HG03039 (cell line): Measurements from ENCODE around the gene SELENOO.

Experiments used
- ATAC-seq: cut with Tn5 transposase; IDR thresholded peaks from one replicate; pipeline ENCODE4 v1.9.1; 2021; ENCODE audit warnings: mild to moderate bottlenecking, moderate library complexity; ENCODE audit not compliant: unreplicated experiment

The SELENOO gene

DNA sequence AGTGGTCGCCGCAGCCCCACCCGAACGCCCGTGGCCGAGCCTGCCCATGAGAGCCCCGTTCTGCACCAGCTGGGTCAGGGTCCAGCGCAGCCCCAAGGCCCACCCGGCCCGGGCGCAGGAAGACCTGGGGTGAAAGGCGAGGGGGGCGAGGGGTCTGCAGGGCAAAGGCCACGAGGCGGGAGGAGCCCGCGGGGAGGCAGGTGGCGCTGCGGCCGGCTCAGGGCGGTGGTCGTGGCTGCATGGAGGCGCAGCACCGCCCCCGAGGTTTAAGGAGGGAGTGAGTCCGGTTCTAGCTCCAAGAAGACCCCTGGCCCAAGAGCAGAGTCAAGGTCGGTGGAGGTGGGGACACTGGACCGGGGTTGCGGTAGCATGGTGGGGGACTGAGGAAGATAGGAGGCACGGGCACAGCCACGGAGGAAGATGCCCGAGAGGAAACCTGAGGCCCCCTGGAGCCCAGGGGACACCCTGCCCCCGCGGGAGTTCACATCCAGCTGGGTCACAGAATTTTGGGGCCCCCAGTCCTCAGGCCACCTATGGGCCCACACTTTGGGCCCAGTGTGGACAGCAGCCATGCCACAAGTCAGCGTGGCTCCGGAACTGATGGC, 50.8 kb downstream of the SELENOO start:
- ATAC-seq = no peak

DNA sequence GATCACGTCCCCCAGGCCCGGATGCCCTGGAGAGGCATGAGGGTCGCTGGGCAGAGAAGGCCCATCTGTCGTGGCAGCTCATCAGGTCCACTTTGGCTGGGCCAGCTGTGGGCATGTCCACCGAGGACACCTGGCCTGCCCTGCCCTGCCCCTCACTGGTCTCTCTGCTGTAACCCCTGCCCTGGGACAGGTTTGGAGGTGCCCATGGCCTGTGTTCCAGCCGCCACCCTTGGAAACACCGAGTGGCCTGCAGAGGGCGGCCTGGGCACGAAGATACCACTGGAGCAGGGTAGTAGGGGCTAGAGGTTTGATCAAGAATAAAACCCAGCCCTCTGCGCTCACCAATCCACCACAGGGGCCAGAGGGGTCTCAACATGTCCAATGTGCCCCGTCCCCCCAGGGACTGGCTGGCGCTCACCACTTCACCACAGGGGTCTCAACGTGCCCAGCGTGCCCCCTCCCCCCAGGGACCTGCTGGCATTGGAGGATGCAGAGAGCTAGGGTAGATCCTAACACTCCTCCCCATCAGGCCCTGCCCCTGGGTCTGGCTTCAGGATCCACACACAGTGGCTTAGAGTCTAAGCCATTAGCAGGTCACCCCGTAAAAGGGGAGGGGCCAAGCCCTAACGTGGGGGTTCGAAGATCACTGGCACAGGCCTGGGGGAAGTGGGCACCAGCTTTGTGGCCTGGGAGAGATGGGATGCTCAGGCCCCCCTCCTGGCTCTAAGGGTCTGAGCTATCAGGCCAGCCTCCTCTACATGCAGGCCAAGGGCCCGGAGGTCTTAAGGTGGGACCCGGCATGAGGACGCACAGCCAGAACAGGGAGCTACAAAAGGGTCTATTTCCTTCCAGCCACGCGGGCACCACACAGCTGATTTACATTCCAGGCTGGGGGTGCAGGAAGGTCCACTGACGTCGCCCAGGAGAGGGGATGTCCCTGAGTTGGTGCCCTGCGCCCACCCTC, 51.6 kb downstream of the SELENOO start:
- no peak for ATAC-seq

- ATAC-seq = no peak
Observed at GRCh38 chr22:50253046-50253915, 52.5 kb downstream of the SELENOO start.

GRCh38 chr22:50253941-50254340, 53.1 kb downstream of the SELENOO start:
- no peak for ATAC-seq

DNA sequence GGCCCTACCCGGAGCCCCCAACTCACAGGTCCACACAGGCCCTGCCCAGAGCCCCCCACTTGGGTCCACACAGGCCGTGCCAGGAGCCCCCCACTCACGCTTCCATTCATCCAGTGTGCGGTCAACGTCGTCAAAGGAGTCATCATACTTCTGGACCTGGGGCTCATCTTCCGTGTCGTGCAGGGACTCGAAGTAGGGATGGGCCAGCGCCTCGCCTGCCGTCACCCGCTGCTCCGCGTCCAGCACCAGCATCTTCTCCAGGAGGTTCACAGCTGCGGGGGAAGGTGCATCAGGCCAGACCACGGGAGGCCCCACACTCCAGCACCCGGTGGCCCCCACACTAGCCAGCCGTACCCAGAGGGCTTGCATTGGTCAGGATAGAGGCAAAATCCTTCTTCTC, 54.3 kb downstream of the SELENOO start:
- ATAC-seq = no peak

DNA sequence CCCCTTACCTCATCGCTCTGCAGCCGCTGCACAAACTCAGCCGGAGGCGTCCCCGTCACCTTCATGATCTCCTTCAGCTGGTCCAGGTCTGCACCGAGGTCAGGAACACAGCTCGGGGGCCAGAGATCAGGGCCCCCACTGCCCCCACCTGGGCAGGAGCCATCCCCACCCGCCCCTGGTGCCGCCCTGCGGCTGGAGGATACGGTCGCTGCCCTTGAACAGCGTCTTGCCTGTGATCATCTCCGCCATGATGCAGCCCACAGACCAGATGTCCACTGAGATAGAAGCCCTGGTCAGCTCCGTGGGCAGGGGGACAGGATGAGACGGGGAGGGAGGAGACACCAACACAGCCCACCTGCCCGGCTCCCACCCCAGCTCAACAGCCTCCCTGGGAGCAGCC, 54.8 kb downstream of the SELENOO start:
- no peak for ATAC-seq

- ATAC-seq = no peak
Observed at GRCh38 chr22:50256258-50256862, 55.5 kb downstream of the SELENOO start.

DNA sequence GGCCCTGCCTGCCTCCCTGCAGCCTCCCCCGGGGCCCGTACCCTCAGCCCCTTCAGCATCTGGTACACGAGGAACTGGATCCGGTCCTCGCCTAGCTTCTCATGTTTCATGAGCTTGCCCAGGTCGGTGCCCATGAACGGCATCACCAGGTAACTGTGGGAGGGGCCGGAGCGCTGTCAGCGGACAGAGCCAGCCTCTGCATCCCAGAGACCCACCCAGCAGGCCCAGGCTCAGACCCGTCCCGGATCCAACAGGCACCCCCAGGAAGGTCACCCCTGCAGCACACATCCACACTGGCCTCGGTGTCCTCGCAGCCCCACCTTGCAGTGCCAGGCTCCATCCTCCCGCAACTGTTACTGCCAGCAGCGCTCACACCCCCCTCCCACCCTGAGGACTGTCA, 56.2 kb downstream of the SELENOO start:
- no peak for ATAC-seq

GRCh38 chr22:50257451-50258360, 56.9 kb downstream of the SELENOO start:
- no peak for ATAC-seq

DNA sequence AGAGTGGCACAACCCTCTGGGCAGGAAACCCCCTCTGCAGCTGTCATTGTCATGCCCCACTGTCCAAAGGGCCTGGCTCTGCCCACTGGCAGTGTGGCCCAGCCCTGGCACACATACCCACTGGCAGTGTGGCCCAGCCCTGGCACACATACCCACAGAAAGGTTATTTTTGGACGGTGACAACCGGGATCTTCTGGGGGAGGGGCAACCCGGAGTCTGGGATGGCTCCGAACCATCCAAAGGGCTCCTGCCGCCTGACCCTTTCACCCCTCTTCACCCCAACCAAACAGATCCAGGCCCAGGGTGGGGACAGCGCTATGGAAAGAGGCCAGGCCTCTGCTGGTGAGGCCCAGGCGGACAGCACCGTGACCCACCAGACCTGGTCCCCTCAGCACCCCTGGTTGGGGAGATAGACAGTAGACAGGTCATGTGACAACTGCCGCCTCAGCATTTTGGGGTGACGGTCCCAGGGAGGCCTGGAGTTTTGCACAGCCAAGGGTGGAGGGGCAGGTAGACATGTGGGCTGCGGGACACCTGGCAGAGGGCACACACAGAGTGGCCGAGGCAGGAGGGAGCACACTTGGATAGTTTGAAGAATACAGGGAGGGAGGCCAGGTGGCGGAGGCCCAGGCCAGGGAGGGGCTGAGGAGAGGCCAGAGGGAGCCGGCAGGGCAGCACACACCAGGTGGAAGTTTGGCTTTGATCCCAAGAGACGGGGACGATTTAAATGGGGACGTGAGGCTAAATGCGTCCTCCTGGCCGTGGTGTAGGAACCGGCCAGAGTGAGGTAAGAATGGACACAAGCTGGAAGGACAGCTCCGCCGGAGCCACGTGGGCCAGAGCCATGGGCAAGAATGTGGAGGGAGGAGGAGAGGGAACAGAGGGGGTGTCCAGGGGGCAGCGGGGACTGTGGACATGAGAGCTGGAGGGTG, 57.8 kb downstream of the SELENOO start:
- no peak for ATAC-seq

DNA sequence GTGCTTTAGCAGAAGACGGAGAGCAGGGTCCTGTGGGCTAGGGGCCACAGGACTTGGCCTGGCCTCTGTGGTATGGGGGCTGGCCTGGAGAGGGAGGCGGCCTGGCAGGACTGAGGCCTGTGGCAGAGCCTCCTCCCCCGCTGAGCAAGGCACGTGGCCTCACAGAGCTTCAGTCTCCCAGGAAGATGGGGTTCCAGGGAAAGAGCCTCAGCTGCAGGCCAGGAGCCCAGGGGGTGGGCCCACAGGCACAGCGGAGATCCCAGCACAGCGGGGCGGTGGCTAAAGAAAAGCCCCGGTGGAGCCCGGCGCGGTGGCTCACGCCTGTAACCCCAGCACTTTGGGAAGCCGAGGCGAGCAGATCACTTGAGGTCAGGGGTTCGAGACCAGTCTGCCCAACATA, 58.5 kb downstream of the SELENOO start:
- ATAC-seq = no peak

DNA sequence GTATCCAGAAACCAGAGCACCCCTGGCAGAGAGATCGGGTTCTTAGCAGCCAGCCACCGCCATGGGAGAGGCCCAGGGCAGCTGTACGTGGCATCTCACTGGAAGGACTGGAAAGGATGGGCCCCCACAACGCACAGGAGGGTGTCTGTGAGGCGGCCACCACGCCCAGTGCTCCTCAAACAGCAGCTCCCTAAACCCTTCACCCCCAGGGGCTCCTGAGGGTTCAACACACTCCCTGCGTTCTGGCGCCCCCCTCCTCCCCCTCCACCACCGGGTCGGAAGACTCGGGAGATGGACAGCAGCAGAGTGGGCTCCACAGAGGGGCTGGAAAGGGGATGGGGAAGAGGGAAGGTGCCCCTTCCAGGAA, 59.6 kb downstream of the SELENOO start:
- ATAC-seq = no peak

GRCh38 chr22:50260801-50261614, 60.2 kb downstream of the SELENOO start:
- ATAC-seq = no peak

GRCh38 chr22:50261615-50262459, 61.0 kb downstream of the SELENOO start, which contains the start of gene MAPK12:
Gene MAPK12, minus strand, starts transcription at chr22:50261683. Its CDS starts 174 bp downstream, at chr22:50261509.
- ATAC-seq = no peak

- ATAC-seq = no peak
Observed at GRCh38 chr22:50262460-50262911, 61.7 kb downstream of the SELENOO start.

GRCh38 chr22:50262973-50263617, 62.3 kb downstream of the SELENOO start:
- ATAC-seq = no peak
